Brain microvascular endothelial cell (primary cell): ENCODE data around the gene FOXS1.

Experiments
- DNase-seq: peaks from one replicate; pipeline ENCODE4 v3.0.0-alpha.2; 2020
- H3K27ac ChIP-seq: fragments of 250-450 bp; sonication (Bioruptor Pico); 2 replicates; pipeline ENCODE4 v1.5.1; 2020; ENCODE audit warnings: mild to moderate bottlenecking, moderate library complexity
- H3K27me3 ChIP-seq: fragments of 250-450 bp; sonication (Bioruptor Pico); replicated peaks from 2 replicates; pipeline ENCODE4 v1.5.1; 2020; ENCODE audit warnings: mild to moderate bottlenecking
- H3K36me3 ChIP-seq: fragments of 250-450 bp; sonication (Bioruptor Pico); replicated peaks from 2 replicates; pipeline ENCODE4 v1.5.1; 2020; ENCODE audit warnings: mild to moderate bottlenecking
- H3K4me3 ChIP-seq: 2 replicates; pipeline ENCODE4 v1.5.1; 2011; ENCODE audit warnings: low read depth, mild to moderate bottlenecking, control low read depth, low read length, moderate library complexity
- in situ Hi-C: cut with HindIII; loops from 2 replicates; pipeline ENCODE4 v1.10.0; 2017; ENCODE audit warnings: low sequenced_read_pairs, low pct_ligation_motif_present
- TF ChIP-seq, protein P1 (sequence below): IDR thresholded peaks from 2 replicates; pipeline ENCODE4 v1.5.1; 2011; ENCODE audit warnings: low read depth, mild to moderate bottlenecking, moderate library complexity, low read length, control low read depth, inconsistent platforms; ENCODE audit errors: missing control alignments

Gene FOXS1

DNA sequence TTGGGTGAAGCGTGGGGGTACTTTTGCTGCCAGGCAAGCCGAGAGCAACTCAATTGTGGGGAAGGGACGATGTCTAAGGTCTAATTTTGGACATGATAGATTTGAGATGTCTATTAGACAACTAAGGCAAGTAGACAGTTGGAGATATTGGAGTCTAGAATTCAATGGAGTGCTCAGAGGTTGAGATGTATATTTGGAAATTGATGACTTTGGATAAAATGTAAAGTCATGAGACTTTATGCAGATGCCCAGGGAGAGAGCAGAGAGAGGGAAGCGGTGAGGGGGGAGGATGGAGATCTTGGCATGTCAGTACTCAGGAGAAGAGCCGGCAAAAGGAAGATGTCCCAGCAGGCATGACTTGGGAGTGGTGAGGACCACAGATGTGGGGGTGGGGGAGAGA is 19.3 kb downstream of the FOXS1 start:
- Histone ChIP-seq H3K36me3 (no peaks in the 10 kb centered on the region), H3K27ac (no peak overlapping the region), H3K27me3 (no peaks in the 10 kb centered on the region), H3K4me3 (no peak overlapping the region)
- DNase-seq: no peak
- in situ Hi-C loops: no loop called here
- TF ChIP-seq, protein P1, sequence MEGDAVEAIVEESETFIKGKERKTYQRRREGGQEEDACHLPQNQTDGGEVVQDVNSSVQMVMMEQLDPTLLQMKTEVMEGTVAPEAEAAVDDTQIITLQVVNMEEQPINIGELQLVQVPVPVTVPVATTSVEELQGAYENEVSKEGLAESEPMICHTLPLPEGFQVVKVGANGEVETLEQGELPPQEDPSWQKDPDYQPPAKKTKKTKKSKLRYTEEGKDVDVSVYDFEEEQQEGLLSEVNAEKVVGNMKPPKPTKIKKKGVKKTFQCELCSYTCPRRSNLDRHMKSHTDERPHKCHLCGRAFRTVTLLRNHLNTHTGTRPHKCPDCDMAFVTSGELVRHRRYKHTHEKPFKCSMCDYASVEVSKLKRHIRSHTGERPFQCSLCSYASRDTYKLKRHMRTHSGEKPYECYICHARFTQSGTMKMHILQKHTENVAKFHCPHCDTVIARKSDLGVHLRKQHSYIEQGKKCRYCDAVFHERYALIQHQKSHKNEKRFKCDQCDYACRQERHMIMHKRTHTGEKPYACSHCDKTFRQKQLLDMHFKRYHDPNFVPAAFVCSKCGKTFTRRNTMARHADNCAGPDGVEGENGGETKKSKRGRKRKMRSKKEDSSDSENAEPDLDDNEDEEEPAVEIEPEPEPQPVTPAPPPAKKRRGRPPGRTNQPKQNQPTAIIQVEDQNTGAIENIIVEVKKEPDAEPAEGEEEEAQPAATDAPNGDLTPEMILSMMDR: no peak

DNA sequence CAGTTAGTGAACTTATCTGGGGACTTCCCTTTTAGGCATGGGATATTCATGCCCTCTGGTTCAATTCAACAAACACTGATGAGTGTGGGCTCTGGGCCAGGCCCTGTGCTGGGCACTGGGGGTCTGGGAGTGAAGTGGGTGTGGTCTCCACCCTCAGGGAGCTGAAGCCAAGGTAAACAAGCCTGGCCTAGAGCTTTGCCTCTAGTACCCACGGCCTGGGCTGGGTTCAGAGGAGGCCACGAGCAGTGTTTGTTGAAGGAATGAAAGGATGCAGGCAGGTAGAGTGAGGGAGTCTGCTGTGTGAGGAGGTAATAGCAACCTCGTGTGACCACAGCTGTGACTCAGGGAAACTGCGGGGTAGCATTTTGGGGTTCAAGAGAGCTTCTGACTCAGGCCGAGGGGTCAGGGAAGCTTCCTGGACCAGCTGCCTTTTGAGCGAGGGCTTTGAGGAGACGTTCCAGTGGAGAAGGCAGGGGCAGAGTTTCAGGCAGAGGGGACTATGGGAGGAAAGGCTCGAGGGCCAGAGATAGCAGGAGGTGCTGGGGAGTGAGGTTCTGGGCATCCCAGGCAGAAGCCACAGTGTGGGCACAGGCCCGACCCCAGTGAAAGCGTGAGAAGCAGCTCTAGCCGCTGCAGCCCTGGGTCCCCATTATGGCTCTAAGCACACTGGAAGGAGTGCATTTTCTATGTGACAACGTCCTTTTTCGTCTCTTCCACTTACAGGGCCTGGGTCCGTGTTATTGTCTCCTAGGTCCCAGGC is 20.7 kb downstream of the FOXS1 start:
- DNase-seq: no peak
- no peak overlapping the region for H3K4me3 ChIP-seq
- TF ChIP-seq, protein P1: no peak

DNA sequence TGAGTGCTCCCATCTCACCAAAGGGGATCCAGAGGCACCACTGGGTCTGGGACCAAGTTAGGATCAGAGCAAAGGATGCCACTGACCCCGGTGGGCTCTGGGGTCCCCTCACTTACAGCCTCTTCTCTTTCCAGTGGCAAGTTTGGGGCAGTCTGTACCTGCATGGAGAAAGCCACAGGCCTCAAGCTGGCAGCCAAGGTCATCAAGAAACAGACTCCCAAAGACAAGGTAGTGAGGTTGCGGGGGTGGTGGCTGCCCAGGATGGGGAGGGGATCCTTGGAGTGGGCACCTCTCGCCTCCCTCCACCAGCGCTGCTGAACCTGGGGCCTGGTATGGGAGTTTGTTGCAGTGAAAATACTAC is 21.3 kb downstream of the FOXS1 start:
- DNase-seq: no peak
- Histone ChIP-seq H3K27ac (no peak overlapping the region), H3K4me3 (no peak overlapping the region), H3K27me3 (no peaks in the 10 kb centered on the region), H3K36me3 (no peaks in the 10 kb centered on the region)
- in situ Hi-C loops: no loop called here
- TF ChIP-seq, protein P1: no peak

More for the DNA sequence above, 20.7 kb downstream of the FOXS1 start:
- Histone ChIP-seq H3K27ac (no peak overlapping the region), H3K27me3 (no peaks in the 10 kb centered on the region), H3K36me3 (no peaks in the 10 kb centered on the region)
- in situ Hi-C loops: no loop called here

DNA sequence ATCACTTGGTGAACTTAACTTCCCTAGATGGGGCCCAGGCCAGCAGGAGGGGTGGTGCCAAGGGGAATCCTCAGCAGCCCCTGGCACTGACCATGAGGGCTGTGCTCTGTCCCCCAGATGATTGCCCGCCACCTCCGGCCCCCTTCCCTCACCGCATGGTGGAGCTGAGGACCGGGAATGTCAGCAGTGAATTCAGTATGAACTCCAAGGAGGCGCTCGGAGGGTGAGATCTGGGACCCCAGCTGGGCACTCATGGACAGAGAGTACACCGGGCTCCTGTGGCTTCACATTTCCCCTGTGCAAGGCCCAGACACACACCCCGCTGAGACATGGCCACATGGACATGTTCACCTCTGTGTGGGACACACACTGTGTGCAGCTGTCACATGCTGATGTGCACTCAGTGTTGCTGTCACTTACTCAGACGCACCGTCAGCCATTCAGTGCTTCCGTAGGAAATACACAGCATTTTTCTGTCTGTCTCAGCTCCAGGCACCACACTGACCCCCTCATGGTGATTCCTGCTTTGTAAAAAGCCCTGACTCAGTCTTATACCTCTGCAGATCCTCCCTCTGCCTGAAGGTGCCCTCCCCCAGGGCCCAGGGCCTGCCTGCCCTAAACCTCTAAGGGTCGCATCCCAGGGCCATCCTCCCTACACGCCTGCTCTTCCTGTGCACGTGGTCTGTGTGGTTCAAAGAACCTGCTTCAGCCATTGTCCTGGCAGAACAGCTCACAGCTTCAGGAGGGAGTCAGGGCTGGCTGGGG is 21.9 kb downstream of the FOXS1 start:
- peak; percentile 46 for DNase-seq
- no peak overlapping the region for H3K4me3 ChIP-seq
- in situ Hi-C loops: no loop called here
- no peaks in the 10 kb centered on the region for H3K27me3 ChIP-seq
- no peaks in the 10 kb centered on the region for H3K36me3 ChIP-seq
- TF ChIP-seq, protein P1: peak; percentile 27
- H3K27ac ChIP-seq: no peak overlapping the region

DNA sequence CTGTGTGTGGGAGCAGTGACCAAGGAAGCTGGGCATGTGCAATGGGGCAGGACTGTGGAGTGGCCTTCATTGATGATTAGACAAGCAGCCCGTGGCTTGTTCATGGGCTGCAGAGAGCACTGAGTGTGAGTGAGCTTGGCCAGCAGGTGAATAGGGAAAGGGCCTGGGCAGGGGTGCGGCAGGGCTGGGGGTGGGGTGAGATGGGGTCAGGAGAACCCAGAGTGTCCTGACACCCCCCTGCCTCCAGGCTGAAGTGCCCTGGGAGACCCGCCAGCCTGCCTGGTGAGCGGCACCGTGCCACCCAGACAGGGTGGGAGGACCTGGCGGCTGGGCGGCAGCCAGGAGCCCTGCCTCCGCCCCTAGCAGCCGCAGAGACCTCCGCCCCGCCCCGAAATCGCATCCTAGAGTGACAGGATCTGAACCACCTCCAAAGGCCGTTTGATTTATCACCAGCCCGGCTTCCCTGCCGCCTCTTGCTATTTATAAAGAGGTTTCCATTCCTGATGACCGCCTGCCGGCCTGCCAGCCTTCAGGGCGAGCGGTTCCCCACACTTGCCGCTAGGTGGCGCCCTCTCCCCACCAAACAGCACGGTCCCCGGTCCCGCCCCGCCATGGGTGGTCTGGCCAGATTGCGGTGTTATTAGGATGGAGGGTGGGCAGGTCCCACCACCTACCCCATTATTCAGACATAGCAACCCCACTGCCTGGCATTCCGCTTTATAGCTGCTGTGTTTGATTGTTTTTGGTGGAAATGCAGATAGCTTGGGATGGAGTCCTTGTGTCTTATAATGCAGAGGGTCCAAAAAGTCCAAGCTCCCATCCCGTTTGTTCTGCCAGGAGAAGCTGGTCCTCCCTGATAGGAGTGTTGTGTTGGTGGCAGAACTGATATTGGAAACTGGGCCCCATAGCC is 22.7 kb downstream of the FOXS1 start:
- TF ChIP-seq, protein P1: peak; percentile 99
- DNase-seq: peak; percentile 55
- H3K4me3 ChIP-seq: no peak overlapping the region
- no peaks in the 10 kb centered on the region for H3K36me3 ChIP-seq
- in situ Hi-C loops: no loop called here
- no peak overlapping the region for H3K27ac ChIP-seq
- H3K27me3 ChIP-seq: no peaks in the 10 kb centered on the region
